HepG2 (cell line): ENCODE results near the gene IRF3. TPM values are rescaled to one million over a fixed set of nuclear protein-coding genes. Genes with fewer than 3 reads are reported as not detected.

Experiments used
- AHDC1 ChIP-seq: sonication (generic); formaldehyde crosslinking; IDR thresholded peaks from 2 replicates; pipeline ENCODE4 v1.5.1; 2020; ENCODE audit warnings: mild to moderate bottlenecking, missing genetic modification reagents, borderline replicate concordance
- CCDC6 ChIP-seq: sonication (generic); formaldehyde crosslinking; IDR thresholded peaks from 2 replicates; pipeline ENCODE4 v1.8.1; 2022; ENCODE audit warnings: mild to moderate bottlenecking, missing genetic modification reagents, moderate library complexity
- GPBP1L1 ChIP-seq: sonication (generic); formaldehyde crosslinking; IDR thresholded peaks from 2 replicates; pipeline ENCODE4 v1.5.0; 2020; ENCODE audit warnings: mild to moderate bottlenecking, missing genetic modification reagents
- PAF1 ChIP-seq: IDR thresholded peaks from 2 replicates; pipeline ENCODE4 v1.6.1; 2016; ENCODE audit warnings: missing genetic modification reagents, missing compliant biosample characterization
- RBAK ChIP-seq: sonication (generic); formaldehyde crosslinking; IDR thresholded peaks from 2 replicates; pipeline ENCODE4 v1.5.1; 2020; ENCODE audit warnings: mild to moderate bottlenecking, missing genetic modification reagents
- REL ChIP-seq: sonication (generic); formaldehyde crosslinking; conservative IDR thresholded peaks from 2 replicates; pipeline ENCODE4 v1.8.0; 2022; ENCODE audit warnings: mild to moderate bottlenecking, missing genetic modification reagents, moderate library complexity
- TIGD3 ChIP-seq: sonication (generic); formaldehyde crosslinking; IDR thresholded peaks from 2 replicates; pipeline ENCODE4 v1.5.1; 2020; ENCODE audit warnings: mild to moderate bottlenecking, missing genetic modification reagents, borderline replicate concordance
- ZBTB33 ChIP-seq: sonication (generic); formaldehyde crosslinking; IDR thresholded peaks from 2 replicates; pipeline ENCODE4 v1.4.0; 2020; ENCODE audit warnings: missing genetic modification reagents
- ZNF678 ChIP-seq: sonication (generic); formaldehyde crosslinking; IDR thresholded peaks from 2 replicates; pipeline ENCODE4 v1.4.0; 2020; ENCODE audit warnings: mild to moderate bottlenecking, missing genetic modification reagents
- ZNF781 ChIP-seq: sonication (generic); formaldehyde crosslinking; IDR thresholded peaks from 2 replicates; pipeline ENCODE4 v1.5.1; 2020; ENCODE audit warnings: borderline replicate concordance, mild to moderate bottlenecking, missing genetic modification reagents; ENCODE audit errors: not compliant biosample characterization
- ZNF841 ChIP-seq: sonication (generic); formaldehyde crosslinking; IDR thresholded peaks from 2 replicates; pipeline ENCODE4 v1.8.1; 2023; ENCODE audit warnings: missing genetic modification reagents, borderline replicate concordance
- polyA plus RNA-seq, 8 experiments: library from polyadenylated mRNA; depleted of rRNA in 3 of 8; stranded (reverse) in 7 of 8; unstranded in 1 of 8; fragments of >200 nt; fragmentation: Illumina TruSeq in 4 of 8; extraction: Trizol in 4 of 8; gene quantifications; 2 replicates each; pipeline versions ENCODE4 v1.2.1 to v1.2.3, GENCODE V29; 2011 to 2016; ENCODE audit warnings: low read depth in 4 of 8, missing spikeins in 1 of 8, mixed read lengths in 1 of 8; ENCODE audit not compliant: insufficient read depth in 1 of 8
- total RNA-seq, 5 experiments: library from RNA; depleted of rRNA; stranded (reverse); fragments of >200 nt; fragmentation: Illumina TruSeq; extraction: Trizol; gene quantifications; 2 replicates each; pipeline ENCODE4 v1.2.3, GENCODE V29; 2016; ENCODE audit warnings: low read depth in 1 of 5
- TF ChIP-seq, protein P1 (sequence below): sonication (generic); formaldehyde crosslinking; IDR thresholded peaks from 2 replicates; pipeline ENCODE4 v1.4.0; 2020; ENCODE audit warnings: missing genetic modification reagents
- TF ChIP-seq, protein P2 (sequence below): sonication (generic); formaldehyde crosslinking; conservative IDR thresholded peaks from 2 replicates; pipeline ENCODE4 v1.4.0; 2020; ENCODE audit warnings: missing genetic modification reagents

Gene IRF3
- total and polyA plus RNA-seq, 2 of the 13 experiments (the other 11 are each of a cell fraction or from before 2014, with no cell fraction given) = 61.9 to 65.5 TPM

DNA sequence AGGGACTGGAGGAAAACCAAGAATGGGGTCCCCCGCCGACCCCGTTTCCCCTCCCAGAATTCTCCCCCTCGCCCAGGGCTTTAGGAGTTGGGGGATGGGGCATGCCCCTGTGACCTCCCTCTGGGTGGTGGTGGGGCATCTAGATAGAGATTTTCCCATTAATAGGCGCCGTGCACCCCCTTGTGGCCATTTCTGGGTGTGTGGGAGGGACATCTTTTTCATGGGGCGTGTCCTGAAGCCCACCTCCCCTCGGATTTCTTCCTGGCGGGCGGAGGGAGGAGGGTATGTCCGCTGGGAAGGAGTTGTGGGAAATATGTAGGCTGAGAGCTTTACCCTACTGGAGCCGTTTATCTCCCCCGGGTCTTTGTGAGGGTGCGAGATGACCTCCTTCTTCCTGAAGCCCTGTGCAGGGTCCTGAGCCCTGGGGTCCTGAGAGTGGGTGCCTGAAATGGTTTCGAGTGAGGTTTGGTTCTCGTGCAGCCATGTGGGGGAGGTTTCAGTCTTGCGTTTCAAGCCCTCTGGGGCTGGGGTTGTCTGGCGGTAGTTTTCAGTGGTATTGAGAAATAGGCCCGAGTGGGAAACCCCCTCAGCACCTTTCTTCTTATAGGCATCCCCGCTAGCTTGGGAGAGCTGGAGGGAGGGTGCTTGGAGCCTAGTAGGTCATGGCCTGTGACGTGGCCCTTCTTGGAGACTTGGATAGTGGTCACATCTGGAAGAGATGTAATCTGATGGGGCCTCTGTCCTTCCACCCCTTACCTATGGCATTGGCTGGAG, 12.4 kb upstream of the IRF3 start (continued):
- TF ChIP-seq ZNF678 (CRISPR knock-in tag) = no peak
- TF ChIP-seq, protein P1, sequence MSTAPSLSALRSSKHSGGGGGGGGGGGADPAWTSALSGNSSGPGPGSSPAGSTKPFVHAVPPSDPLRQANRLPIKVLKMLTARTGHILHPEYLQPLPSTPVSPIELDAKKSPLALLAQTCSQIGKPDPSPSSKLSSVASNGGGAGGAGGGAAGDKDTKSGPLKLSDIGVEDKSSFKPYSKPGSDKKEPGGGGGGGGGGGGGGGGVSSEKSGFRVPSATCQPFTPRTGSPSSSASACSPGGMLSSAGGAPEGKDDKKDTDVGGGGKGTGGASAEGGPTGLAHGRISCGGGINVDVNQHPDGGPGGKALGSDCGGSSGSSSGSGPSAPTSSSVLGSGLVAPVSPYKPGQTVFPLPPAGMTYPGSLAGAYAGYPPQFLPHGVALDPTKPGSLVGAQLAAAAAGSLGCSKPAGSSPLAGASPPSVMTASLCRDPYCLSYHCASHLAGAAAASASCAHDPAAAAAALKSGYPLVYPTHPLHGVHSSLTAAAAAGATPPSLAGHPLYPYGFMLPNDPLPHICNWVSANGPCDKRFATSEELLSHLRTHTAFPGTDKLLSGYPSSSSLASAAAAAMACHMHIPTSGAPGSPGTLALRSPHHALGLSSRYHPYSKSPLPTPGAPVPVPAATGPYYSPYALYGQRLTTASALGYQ (CRISPR knock-in tag) = no peak
- no peak for TF ChIP-seq ZNF841 (CRISPR knock-in tag)
- TF ChIP-seq, protein P2, sequence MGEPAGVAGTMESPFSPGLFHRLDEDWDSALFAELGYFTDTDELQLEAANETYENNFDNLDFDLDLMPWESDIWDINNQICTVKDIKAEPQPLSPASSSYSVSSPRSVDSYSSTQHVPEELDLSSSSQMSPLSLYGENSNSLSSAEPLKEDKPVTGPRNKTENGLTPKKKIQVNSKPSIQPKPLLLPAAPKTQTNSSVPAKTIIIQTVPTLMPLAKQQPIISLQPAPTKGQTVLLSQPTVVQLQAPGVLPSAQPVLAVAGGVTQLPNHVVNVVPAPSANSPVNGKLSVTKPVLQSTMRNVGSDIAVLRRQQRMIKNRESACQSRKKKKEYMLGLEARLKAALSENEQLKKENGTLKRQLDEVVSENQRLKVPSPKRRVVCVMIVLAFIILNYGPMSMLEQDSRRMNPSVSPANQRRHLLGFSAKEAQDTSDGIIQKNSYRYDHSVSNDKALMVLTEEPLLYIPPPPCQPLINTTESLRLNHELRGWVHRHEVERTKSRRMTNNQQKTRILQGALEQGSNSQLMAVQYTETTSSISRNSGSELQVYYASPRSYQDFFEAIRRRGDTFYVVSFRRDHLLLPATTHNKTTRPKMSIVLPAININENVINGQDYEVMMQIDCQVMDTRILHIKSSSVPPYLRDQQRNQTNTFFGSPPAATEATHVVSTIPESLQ (CRISPR knock-in tag) = no peak
- TF ChIP-seq TIGD3 (CRISPR knock-in tag) = no peak
- no peak for TF ChIP-seq AHDC1 (CRISPR knock-in tag)
- TF ChIP-seq REL (CRISPR knock-in tag) = no peak
- no peak for TF ChIP-seq ZBTB33 (CRISPR knock-in tag)
- TF ChIP-seq PAF1 (CRISPR knock-in tag) = no peak
- no peak for TF ChIP-seq CCDC6
- TF ChIP-seq RBAK (CRISPR knock-in tag) = no peak
- TF ChIP-seq GPBP1L1 (CRISPR knock-in tag) = no peak
- no peak for TF ChIP-seq ZNF781
